GM19023 (cell line): ENCODE data around the gene LNPEP.

ENCODE experiments used
- ATAC-seq: cut with Tn5 transposase; IDR thresholded peaks from one replicate; pipeline ENCODE4 v1.9.1; 2021; ENCODE audit warnings: mild to moderate bottlenecking, moderate library complexity; ENCODE audit not compliant: unreplicated experiment

The LNPEP gene

GRCh38 chr5:96957254-96958049 lies 21.6 kb downstream of the LNPEP start:
- ATAC-seq: peak; percentile 49

- ATAC-seq: no peak
Observed at GRCh38 chr5:96958977-96959376, 23.1 kb downstream of the LNPEP start.

- ATAC-seq: no peak
Observed at GRCh38 chr5:96961053-96961452, 25.2 kb downstream of the LNPEP start.

- no peak for ATAC-seq
Observed at GRCh38 chr5:96962540-96962991, 26.7 kb downstream of the LNPEP start.

GRCh38 chr5:96963267-96963666 lies 27.4 kb downstream of the LNPEP start:
- no peak for ATAC-seq

- ATAC-seq: no peak
Observed at GRCh38 chr5:96966801-96967200, 30.9 kb downstream of the LNPEP start.

- no peak for ATAC-seq
Observed at GRCh38 chr5:96967400-96967799, 31.5 kb downstream of the LNPEP start.

GRCh38 chr5:96968074-96968473 lies 32.2 kb downstream of the LNPEP start:
- no peak for ATAC-seq

GRCh38 chr5:96968614-96969013 lies 32.7 kb downstream of the LNPEP start:
- ATAC-seq: no peak

GRCh38 chr5:96969366-96969765 lies 33.5 kb downstream of the LNPEP start:
- no peak for ATAC-seq

GRCh38 chr5:96972599-96973334 lies 36.9 kb downstream of the LNPEP start:
- no peak for ATAC-seq

GRCh38 chr5:96973532-96974401 lies 37.9 kb downstream of the LNPEP start:
- ATAC-seq: no peak

- ATAC-seq: no peak
Observed at GRCh38 chr5:96975656-96976055, 39.8 kb downstream of the LNPEP start.

- ATAC-seq: no peak
Observed at GRCh38 chr5:96977228-96977627, 41.3 kb downstream of the LNPEP start.

GRCh38 chr5:96978812-96979449 lies 43.1 kb downstream of the LNPEP start:
- no peak for ATAC-seq

GRCh38 chr5:96984506-96985192 lies 48.8 kb downstream of the LNPEP start:
- no peak for ATAC-seq

- no peak for ATAC-seq
Observed at GRCh38 chr5:96986450-96986849, 50.6 kb downstream of the LNPEP start.

- ATAC-seq: no peak
Observed at GRCh38 chr5:96990102-96990501, 54.2 kb downstream of the LNPEP start.

GRCh38 chr5:96991708-96992107 lies 55.8 kb downstream of the LNPEP start:
- ATAC-seq: no peak

GRCh38 chr5:96993760-96994159 lies 57.9 kb downstream of the LNPEP start:
- ATAC-seq: no peak
